ENCODE data around the gene SLC34A2. TPM values are rescaled to one million over a fixed set of nuclear protein-coding genes. Genes with fewer than 3 reads are reported as not detected.

The SLC34A2 gene
- polyA plus RNA-seq, 1 donor from 2014 or later = not detected

DNA sequence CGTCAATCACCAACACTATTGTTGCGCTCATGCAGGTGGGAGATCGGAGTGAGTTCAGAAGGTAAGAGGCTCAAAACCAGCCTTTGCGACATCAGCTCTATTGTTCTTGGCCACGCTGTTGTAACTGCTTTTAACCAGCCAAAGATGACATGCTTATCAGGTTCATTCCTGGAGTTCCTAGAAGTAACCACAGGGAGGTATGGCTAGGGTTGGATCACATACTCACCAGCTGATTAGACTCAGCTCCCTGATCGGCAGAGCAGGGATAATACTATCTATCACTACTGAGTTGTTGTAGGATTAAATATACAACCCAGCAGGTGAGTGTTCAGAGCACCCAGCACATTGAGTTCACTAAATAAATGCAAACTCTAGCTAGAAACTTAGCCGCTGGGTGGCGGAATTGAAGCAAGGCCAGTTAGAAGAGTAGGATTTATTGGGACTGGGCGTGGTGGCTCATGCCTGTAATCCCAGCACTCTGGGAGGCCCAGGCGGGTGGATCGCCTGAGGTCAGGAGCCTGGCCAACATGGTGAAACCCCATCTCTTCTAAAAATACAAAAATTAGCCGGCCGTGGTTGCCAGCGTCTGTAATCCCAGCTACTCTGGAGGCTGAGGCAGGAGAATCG is 12.4 kb downstream of the SLC34A2 start:
- H3K4me3 ChIP-seq (ENCODE audit: low read length) = no peak overlapping the region
- no peaks in the 10 kb centered on the region for H3K9me3 ChIP-seq (ENCODE audit: low read length)
- no peaks in the 10 kb centered on the region for H3F3A ChIP-seq (ENCODE audit: insufficient read depth, low read length, poor library complexity, severe bottlenecking)
- H3K27ac ChIP-seq (ENCODE audit: low read length) = no peak overlapping the region
- H3K79me2 ChIP-seq (replicated peaks; ENCODE audit: insufficient read depth, low read length) = no peaks in the 10 kb centered on the region
- H3K4me2 ChIP-seq (ENCODE audit: low read length) = no peak overlapping the region
- no peaks in the 10 kb centered on the region for H3K9me2 ChIP-seq (ENCODE audit: insufficient read depth, low read length)
- no peak for TF ChIP-seq POLR2AphosphoS5 (IDR thresholded peaks at IDR 0.05)
- no peak for TF ChIP-seq MXI1 (conservative IDR thresholded peaks at IDR 0.05; ENCODE audit: poor library complexity, severe bottlenecking)
- TF ChIP-seq RAD21 (conservative IDR thresholded peaks at IDR 0.05) = no peak
- TF ChIP-seq, protein P1, sequence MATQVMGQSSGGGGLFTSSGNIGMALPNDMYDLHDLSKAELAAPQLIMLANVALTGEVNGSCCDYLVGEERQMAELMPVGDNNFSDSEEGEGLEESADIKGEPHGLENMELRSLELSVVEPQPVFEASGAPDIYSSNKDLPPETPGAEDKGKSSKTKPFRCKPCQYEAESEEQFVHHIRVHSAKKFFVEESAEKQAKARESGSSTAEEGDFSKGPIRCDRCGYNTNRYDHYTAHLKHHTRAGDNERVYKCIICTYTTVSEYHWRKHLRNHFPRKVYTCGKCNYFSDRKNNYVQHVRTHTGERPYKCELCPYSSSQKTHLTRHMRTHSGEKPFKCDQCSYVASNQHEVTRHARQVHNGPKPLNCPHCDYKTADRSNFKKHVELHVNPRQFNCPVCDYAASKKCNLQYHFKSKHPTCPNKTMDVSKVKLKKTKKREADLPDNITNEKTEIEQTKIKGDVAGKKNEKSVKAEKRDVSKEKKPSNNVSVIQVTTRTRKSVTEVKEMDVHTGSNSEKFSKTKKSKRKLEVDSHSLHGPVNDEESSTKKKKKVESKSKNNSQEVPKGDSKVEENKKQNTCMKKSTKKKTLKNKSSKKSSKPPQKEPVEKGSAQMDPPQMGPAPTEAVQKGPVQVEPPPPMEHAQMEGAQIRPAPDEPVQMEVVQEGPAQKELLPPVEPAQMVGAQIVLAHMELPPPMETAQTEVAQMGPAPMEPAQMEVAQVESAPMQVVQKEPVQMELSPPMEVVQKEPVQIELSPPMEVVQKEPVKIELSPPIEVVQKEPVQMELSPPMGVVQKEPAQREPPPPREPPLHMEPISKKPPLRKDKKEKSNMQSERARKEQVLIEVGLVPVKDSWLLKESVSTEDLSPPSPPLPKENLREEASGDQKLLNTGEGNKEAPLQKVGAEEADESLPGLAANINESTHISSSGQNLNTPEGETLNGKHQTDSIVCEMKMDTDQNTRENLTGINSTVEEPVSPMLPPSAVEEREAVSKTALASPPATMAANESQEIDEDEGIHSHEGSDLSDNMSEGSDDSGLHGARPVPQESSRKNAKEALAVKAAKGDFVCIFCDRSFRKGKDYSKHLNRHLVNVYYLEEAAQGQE (IDR thresholded peaks at IDR 0.05; ENCODE audit: borderline replicate concordance) = no peak
- no peak for TF ChIP-seq EZH2 (IDR thresholded peaks at IDR 0.05; ENCODE audit: borderline replicate concordance, insufficient read depth, low read length, poor library complexity, severe bottlenecking)
- TF ChIP-seq TAF1 (IDR thresholded peaks at IDR 0.05; ENCODE audit: low read depth) = no peak
- TF ChIP-seq, protein P2, sequence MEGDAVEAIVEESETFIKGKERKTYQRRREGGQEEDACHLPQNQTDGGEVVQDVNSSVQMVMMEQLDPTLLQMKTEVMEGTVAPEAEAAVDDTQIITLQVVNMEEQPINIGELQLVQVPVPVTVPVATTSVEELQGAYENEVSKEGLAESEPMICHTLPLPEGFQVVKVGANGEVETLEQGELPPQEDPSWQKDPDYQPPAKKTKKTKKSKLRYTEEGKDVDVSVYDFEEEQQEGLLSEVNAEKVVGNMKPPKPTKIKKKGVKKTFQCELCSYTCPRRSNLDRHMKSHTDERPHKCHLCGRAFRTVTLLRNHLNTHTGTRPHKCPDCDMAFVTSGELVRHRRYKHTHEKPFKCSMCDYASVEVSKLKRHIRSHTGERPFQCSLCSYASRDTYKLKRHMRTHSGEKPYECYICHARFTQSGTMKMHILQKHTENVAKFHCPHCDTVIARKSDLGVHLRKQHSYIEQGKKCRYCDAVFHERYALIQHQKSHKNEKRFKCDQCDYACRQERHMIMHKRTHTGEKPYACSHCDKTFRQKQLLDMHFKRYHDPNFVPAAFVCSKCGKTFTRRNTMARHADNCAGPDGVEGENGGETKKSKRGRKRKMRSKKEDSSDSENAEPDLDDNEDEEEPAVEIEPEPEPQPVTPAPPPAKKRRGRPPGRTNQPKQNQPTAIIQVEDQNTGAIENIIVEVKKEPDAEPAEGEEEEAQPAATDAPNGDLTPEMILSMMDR (IDR thresholded peaks at IDR 0.05; ENCODE audit: poor library complexity, severe bottlenecking) = no peak
- TF ChIP-seq EP300 (conservative IDR thresholded peaks at IDR 0.05; ENCODE audit: poor library complexity, severe bottlenecking) = no peak
- no peak for TF ChIP-seq SMC3 (conservative IDR thresholded peaks at IDR 0.05; ENCODE audit: poor library complexity)
- no peak overlapping the region for H2AFZ ChIP-seq (ENCODE audit: low read depth, low read length)
- H3K9ac ChIP-seq (ENCODE audit: low read length) = no peak overlapping the region
- no peaks in the 10 kb centered on the region for H4K20me1 ChIP-seq (ENCODE audit: insufficient read depth)
- no peaks in the 10 kb centered on the region for H3K27me3 ChIP-seq (ENCODE audit: insufficient read depth, low read depth, low read length)
- no peaks in the 10 kb centered on the region for H3K36me3 ChIP-seq (ENCODE audit: insufficient read depth, low read length)

DNA sequence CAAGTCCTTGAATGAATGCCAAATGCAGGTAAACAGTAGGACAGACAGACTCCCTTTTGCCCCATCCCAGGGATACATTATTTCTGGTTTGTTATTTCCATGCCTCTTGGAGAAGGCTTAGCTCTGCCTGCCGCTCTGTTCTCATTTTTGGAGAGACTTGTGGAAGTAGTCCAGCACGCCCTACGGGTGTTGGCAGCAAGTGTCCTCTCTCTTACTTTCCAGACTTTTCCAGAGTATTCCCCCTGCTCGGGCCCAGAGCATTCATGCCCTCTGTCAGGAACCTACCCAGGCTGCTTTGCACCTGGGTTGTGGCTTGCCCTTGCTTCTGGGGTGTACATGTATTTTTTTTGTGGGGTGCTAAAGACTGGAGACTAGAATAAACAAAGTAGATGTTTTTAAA is 15.3 kb downstream of the SLC34A2 start:
- Histone ChIP-seq H3K9me3 (ENCODE audit: low read length) (no peaks in the 10 kb centered on the region), H3K9ac (ENCODE audit: low read length) (no peak overlapping the region), H3K79me2 (replicated peaks; ENCODE audit: insufficient read depth, low read length) (no peaks in the 10 kb centered on the region), H3K27ac (ENCODE audit: low read length) (no peak overlapping the region), H3K4me2 (ENCODE audit: low read length) (no peak overlapping the region), H3K9me2 (ENCODE audit: insufficient read depth, low read length) (no peaks in the 10 kb centered on the region), H3K36me3 (ENCODE audit: insufficient read depth, low read length) (no peaks in the 10 kb centered on the region), H3F3A (ENCODE audit: insufficient read depth, low read length, poor library complexity, severe bottlenecking) (no peaks in the 10 kb centered on the region), H3K4me3 (ENCODE audit: low read length) (no peak overlapping the region), H4K20me1 (ENCODE audit: insufficient read depth) (no peaks in the 10 kb centered on the region), H3K27me3 (ENCODE audit: insufficient read depth, low read depth, low read length) (no peaks in the 10 kb centered on the region), H2AFZ (ENCODE audit: low read depth, low read length) (no peak overlapping the region)
- TF ChIP-seq EP300 (conservative IDR thresholded peaks at IDR 0.05; ENCODE audit: poor library complexity, severe bottlenecking) = no peak
- TF ChIP-seq, protein P1 (IDR thresholded peaks at IDR 0.05; ENCODE audit: borderline replicate concordance) = no peak
- TF ChIP-seq MXI1 (conservative IDR thresholded peaks at IDR 0.05; ENCODE audit: poor library complexity, severe bottlenecking) = no peak
- no peak for TF ChIP-seq SMC3 (conservative IDR thresholded peaks at IDR 0.05; ENCODE audit: poor library complexity)
- TF ChIP-seq, protein P2 (IDR thresholded peaks at IDR 0.05; ENCODE audit: poor library complexity, severe bottlenecking) = no peak
- TF ChIP-seq TAF1 (IDR thresholded peaks at IDR 0.05; ENCODE audit: low read depth) = no peak
- TF ChIP-seq EZH2 (IDR thresholded peaks at IDR 0.05; ENCODE audit: borderline replicate concordance, insufficient read depth, low read length, poor library complexity, severe bottlenecking) = no peak
- TF ChIP-seq RAD21 (conservative IDR thresholded peaks at IDR 0.05) = no peak
- TF ChIP-seq POLR2AphosphoS5 (IDR thresholded peaks at IDR 0.05) = no peak
